Endothelial cell of umbilical vein (primary cell): ENCODE measurements around the gene RALGPS2. TPM values are rescaled to one million over a fixed set of nuclear protein-coding genes. Genes with fewer than 3 reads are reported as not detected.

Source experiments
- BruUV-seq: library from RNA; stranded (reverse); fragments of 400-500 nt; replicated peaks from 2 replicates; lab custom pipeline; 2021; lab: Mats Ljungman, UMichigan
- CTCF ChIA-PET: fragments of 300-600, 350-600 bp; sonication (Branson Sonifier 250); formaldehyde crosslinking; loops from one replicate; lab custom pipeline; 2021; ENCODE audit warnings: antibody characterized with exemption, inconsistent platforms; lab: Charles Lee
- POLR2A ChIA-PET: fragments of 300-600, 350-600 bp; sonication (Branson Sonifier 250); formaldehyde crosslinking; loops from one replicate; lab custom pipeline; 2021; ENCODE audit warnings: antibody characterized with exemption, inconsistent platforms; lab: Charles Lee
- DNase-seq: peaks from one replicate; pipeline ENCODE4 v3.0.0-alpha.2; 2011; ENCODE audit warnings: low read depth, low spot score
- FAIRE-seq: peaks from 2 replicates; lab custom pipeline; 2011; peaks lifted over from hg19 to GRCh38; lab: Jason Lieb, UNC
- H2AFZ ChIP-seq: 2 replicates; pipeline ENCODE4 v1.6.0; 2012; ENCODE audit warnings: low read depth, low read length, control low read depth, inconsistent platforms
- H3K27ac ChIP-seq: 2 replicates; pipeline ENCODE4 v1.5.1; 2011; ENCODE audit warnings: low read depth, mild to moderate bottlenecking, control low read depth, low read length, moderate library complexity; ENCODE audit not compliant: insufficient read depth
- H3K27me3 ChIP-seq, 2 experiments: 2 replicates each; pipeline versions ENCODE4 v1.6.0 to v1.6.1; 2011; ENCODE audit warnings: low read length in 2 of 2, mixed read lengths in 1 of 2; ENCODE audit not compliant: control insufficient read depth in 2 of 2, insufficient read depth in 2 of 2
- H3K36me3 ChIP-seq, 2 experiments: 2 replicates in 1 of 2; 3 replicates in 1 of 2; pipeline ENCODE4 v1.5.1; 2011; ENCODE audit warnings: low read length in 2 of 2, mild to moderate bottlenecking in 1 of 2, moderate library complexity in 1 of 2; ENCODE audit not compliant: control insufficient read depth in 2 of 2, insufficient read depth in 2 of 2; ENCODE audit errors: extremely low read depth in 1 of 2
- H3K4me1 ChIP-seq: 3 replicates; pipeline ENCODE4 v1.5.1; 2011; ENCODE audit warnings: mild to moderate bottlenecking, low read length; ENCODE audit not compliant: control insufficient read depth, insufficient read depth; ENCODE audit errors: extremely low read depth
- H3K4me2 ChIP-seq: 2 replicates; pipeline ENCODE4 v1.6.1; 2011; ENCODE audit warnings: low read length, control low read depth, mixed read lengths; ENCODE audit not compliant: insufficient read depth
- H3K4me3 ChIP-seq, 3 experiments: fragments of 200-600 bp in 1 of 3; sonication (generic), shearing (Covaris generic) in 1 of 3; replicated peaks in 1 of 3; 2 replicates each; pipeline ENCODE4 v1.5.1; 2011 to 2016; ENCODE audit warnings: control low read depth in 3 of 3, low read length in 3 of 3, mild to moderate bottlenecking in 2 of 3, inconsistent platforms in 1 of 3, low read depth in 1 of 3, moderate library complexity in 1 of 3; ENCODE audit not compliant: insufficient read depth in 1 of 3
- H3K79me2 ChIP-seq: 2 replicates; pipeline ENCODE4 v1.6.0; 2012; ENCODE audit warnings: low read length, inconsistent platforms; ENCODE audit not compliant: control insufficient read depth, insufficient read depth
- H3K9ac ChIP-seq: replicated peaks from 2 replicates; pipeline ENCODE3; 2011; ENCODE audit warnings: low read length, control low read depth; ENCODE audit not compliant: insufficient read depth; ENCODE audit errors: extremely low read depth
- H3K9me1 ChIP-seq: replicated peaks from 3 replicates; pipeline ENCODE4 v1.6.0; 2011; ENCODE audit warnings: mild to moderate bottlenecking, low read length; ENCODE audit not compliant: control insufficient read depth, insufficient read depth; ENCODE audit errors: extremely low read depth
- H3K9me3 ChIP-seq: replicated peaks from 2 replicates; pipeline ENCODE4 v1.5.1; 2012; ENCODE audit warnings: low read length, inconsistent platforms; ENCODE audit not compliant: control insufficient read depth, insufficient read depth
- H4K20me1 ChIP-seq: replicated peaks from 2 replicates; pipeline ENCODE3; 2011; ENCODE audit warnings: mild to moderate bottlenecking, low read length; ENCODE audit not compliant: control insufficient read depth, insufficient read depth; ENCODE audit errors: extremely low read depth
- CTCF ChIP-seq, 2 donors: IDR thresholded peaks; 1 replicate in 1 of 2; 2 replicates in 1 of 2; pipeline ENCODE4 v1.5.1; 2011; ENCODE audit warnings: low read length in 2 of 2, mild to moderate bottlenecking in 2 of 2, moderate library complexity in 2 of 2, control low read depth in 1 of 2, inconsistent platforms in 1 of 2, low read depth in 1 of 2; ENCODE audit not compliant: insufficient read depth in 1 of 2; ENCODE audit errors: extremely low read depth in 1 of 2
- EZH2 ChIP-seq: IDR thresholded peaks from 2 replicates; pipeline ENCODE4 v1.6.1; 2012; ENCODE audit warnings: borderline replicate concordance, low read depth, mild to moderate bottlenecking, moderate library complexity, low read length, inconsistent platforms; ENCODE audit not compliant: severe bottlenecking
- FOS ChIP-seq: IDR thresholded peaks from 2 replicates; pipeline ENCODE4 v1.6.1; 2011; ENCODE audit warnings: mild to moderate bottlenecking, low read length, moderate library complexity, borderline replicate concordance; ENCODE audit not compliant: insufficient read depth
- GATA2 ChIP-seq: IDR thresholded peaks from 2 replicates; pipeline ENCODE4 v1.7.0; 2011; ENCODE audit warnings: low read depth, mild to moderate bottlenecking, moderate library complexity, mixed read lengths, low read length; ENCODE audit not compliant: insufficient read length, insufficient read depth
- JUN ChIP-seq: IDR thresholded peaks from 2 replicates; pipeline ENCODE4 v1.6.1; 2011; ENCODE audit warnings: borderline replicate concordance, low read depth; ENCODE audit not compliant: insufficient read length, insufficient read depth
- MAX ChIP-seq: IDR thresholded peaks from 2 replicates; pipeline ENCODE4 v1.6.1; 2011; ENCODE audit not compliant: insufficient read depth, insufficient read length
- MYC ChIP-seq: IDR thresholded peaks from one replicate; pipeline ENCODE4 v1.6.1; 2011; ENCODE audit warnings: mild to moderate bottlenecking, low read depth, low read length
- POLR2A ChIP-seq: IDR thresholded peaks from 2 replicates; pipeline ENCODE4 v1.6.1; 2012; ENCODE audit warnings: low read depth, mild to moderate bottlenecking, control low read depth, low read length
- POLR2AphosphoS5 ChIP-seq: IDR thresholded peaks from 2 replicates; pipeline ENCODE4 v1.6.1; 2012; ENCODE audit warnings: low read depth, mild to moderate bottlenecking, control low read depth, low read length, moderate library complexity; ENCODE audit not compliant: insufficient read depth
- dilution Hi-C: fragments of 300-500 bp; cut with MboI; formaldehyde crosslinking; loops from one replicate; pipeline ENCODE4 v1.15.0; 2019; ENCODE audit warnings: low sequenced_read_pairs; ENCODE audit not compliant: extremely low pct_ligation_motif_present
- intact Hi-C: fragments of 100-400 bp; cut with micrococcal nuclease; formaldehyde crosslinking; loops from one replicate; pipeline ENCODE4 v1.10.0; 2022
- polyA plus RNA-seq, 4 experiments: library from polyadenylated mRNA; depleted of rRNA in 3 of 4; stranded (reverse) in 3 of 4; unstranded in 1 of 4; fragments of >200 nt; gene quantifications; 2 replicates each; pipeline versions ENCODE4 v1.2.1 to v1.2.3, GENCODE V29; 2011 to 2012; ENCODE audit warnings: missing spikeins in 1 of 4
- total RNA-seq: library from RNA; stranded (reverse); gene quantifications from 2 replicates; pipeline ENCODE4 v1.2.3, GENCODE V29; 2021

RALGPS2 gene
- total and polyA plus RNA-seq, 2 donors (not counting 3 experiments of a cell fraction or from before 2014, with no cell fraction given) = 4.6 to 27.7 TPM

GRCh38 chr1:178724376-178724727 lies 692 bp upstream of the RALGPS2 start:
- Histone ChIP-seq H3K4me2 (peak overlapping the region; percentile 14), H4K20me1 (no peaks in the 10 kb centered on the region), H3K9ac (peak overlapping the region; percentile 36), H3K9me1 (no peaks in the 10 kb centered on the region), H3K4me1 (peaks cover 32% of the 10 kb centered on the region), H3K79me2 (peaks cover 22% of the 10 kb centered on the region), H3K27ac (peak overlapping the region; percentile 4), H3K27me3 (no peaks in the 10 kb centered on the region), H2AFZ (peak overlapping the region; percentile 74), H3K9me3 (no peaks in the 10 kb centered on the region), H3K36me3 (no peaks in the 10 kb centered on the region), H3K4me3 (peak overlapping the region in 2 of 3 experiments; percentile 41 to 68)
- POLR2A ChIA-PET = no interaction called here
- DNase-seq (peak; percentile 26), FAIRE-seq (no peak)
- no peak for TF ChIP-seq POLR2AphosphoS5
- no peak for TF ChIP-seq JUN
- no peak for TF ChIP-seq EZH2
- TF ChIP-seq MAX = no peak
- no peak for TF ChIP-seq MYC
- no peak for TF ChIP-seq POLR2A
- CTCF ChIA-PET = interaction anchor here (0.7 to 3.6 kb wide), 4 partner anchors 12 to 279 kb away, joined by 3 to 55 read pairs (median 8); no protein-coding TSS in a partner anchor
- BruUV-seq = no TSS peak
- intact Hi-C loops = no loop called here
- dilution Hi-C loops = no loop called here

GRCh38 chr1:178725466-178726086 lies 532 bp downstream of the RALGPS2 start:
- ChIA-PET POLR2A (interaction anchor here (0.7 to 1.4 kb wide), 3 partner anchors 9 to 152 kb away, joined by 3 to 6 read pairs (median 3); no protein-coding TSS in a partner anchor), CTCF (interaction anchor here (1.2 to 3.6 kb wide), 8 partner anchors 10 to 425 kb away, joined by 4 to 55 read pairs (median 14); no protein-coding TSS in a partner anchor)
- dilution Hi-C loops = no loop called here
- BruUV-seq = TSS peak; percentile 73
- Histone ChIP-seq H3K36me3 (no peaks in the 10 kb centered on the region), H3K4me1 (peaks cover 28% of the 10 kb centered on the region), H3K79me2 (peaks cover 30% of the 10 kb centered on the region), H3K4me3 (peak overlapping the region; percentile 68 to 94 (median 92)), H4K20me1 (no peaks in the 10 kb centered on the region), H2AFZ (peak overlapping the region; percentile 84), H3K9me3 (no peaks in the 10 kb centered on the region), H3K4me2 (peak overlapping the region; percentile 56), H3K9me1 (no peaks in the 10 kb centered on the region), H3K27ac (peak overlapping the region; percentile 68), H3K9ac (peak overlapping the region; percentile 77), H3K27me3 (no peaks in the 10 kb centered on the region)
- intact Hi-C loops = loop anchor here (1.0 kb wide), 3 partner anchors 40 to 183 kb away; no protein-coding TSS in a partner anchor
- FAIRE-seq = no peak
- DNase-seq = peak; percentile 42
- TF ChIP-seq FOS (no peak), GATA2 (no peak), EZH2 (no peak), POLR2A (no peak), CTCF (IDR thresholded peaks at IDR 0.05; ENCODE audit: extremely low read depth in 1 of 2, insufficient read depth in 1 of 2, low read depth in 1 of 2, low read length in 2 of 2) (peak in 1 of 2 donors; percentile 25), JUN (no peak), POLR2AphosphoS5 (no peak), MYC (no peak)
